Superior temporal gyrus (tissue), 1 donor: ENCODE data around the gene ANXA5.

ENCODE experiments used
- DNase-seq: peaks from one replicate; pipeline ENCODE4 v3.0.0-alpha.2; 2016; ENCODE audit errors: extremely low spot score

Gene ANXA5

DNA sequence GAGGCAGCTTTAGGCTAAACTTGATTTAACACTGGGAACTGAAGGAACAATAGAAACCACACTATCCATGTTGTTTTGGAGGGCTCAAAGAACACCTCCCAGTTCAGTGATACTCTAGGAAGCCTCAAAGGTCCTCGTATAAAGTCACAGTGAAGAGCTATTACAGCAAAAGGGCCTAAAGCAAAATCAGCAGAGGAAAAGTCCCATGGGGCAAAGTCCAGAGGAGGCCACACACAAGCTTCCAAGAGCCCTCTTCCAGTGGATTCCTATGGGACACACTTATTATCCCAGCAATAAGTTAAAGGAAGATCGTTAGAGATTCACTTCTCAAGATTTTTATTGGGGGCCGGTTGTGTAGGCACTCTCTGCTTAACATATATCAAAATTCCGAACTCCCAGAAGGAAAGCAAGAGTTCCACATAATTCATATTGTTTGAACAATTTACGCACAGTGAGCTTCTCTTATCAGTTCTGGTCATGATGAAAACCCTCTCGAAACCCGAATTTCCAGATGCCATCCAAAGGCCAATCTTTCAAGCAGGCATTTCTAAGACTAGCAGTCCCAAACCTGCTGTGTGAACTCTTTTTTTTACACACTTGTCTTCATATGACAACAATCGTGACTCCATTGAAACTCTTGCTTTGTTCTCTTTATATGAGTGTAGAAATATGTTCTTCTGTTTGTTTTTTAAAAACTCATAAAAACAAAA lies 53.7 kb downstream of the ANXA5 start:
- no peak for DNase-seq

DNA sequence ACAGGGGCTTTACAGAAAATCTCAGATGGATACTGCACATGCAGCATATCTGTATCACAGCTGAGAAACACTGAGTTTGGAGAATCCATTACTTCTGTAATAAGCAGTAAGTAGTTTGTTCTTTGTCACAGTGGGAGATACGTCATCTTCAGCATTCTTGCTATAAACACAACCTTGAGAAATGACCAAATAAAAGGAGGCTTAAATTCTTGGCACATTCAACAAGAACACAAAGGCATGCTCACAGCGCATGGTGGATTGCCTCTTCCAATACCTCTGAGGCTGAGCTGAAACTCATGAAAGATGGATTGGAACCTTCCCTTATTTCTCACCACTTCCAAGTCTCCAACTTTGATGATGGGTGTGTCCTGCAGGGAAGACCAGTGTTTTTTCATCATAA lies 54.5 kb downstream of the ANXA5 start:
- DNase-seq = no peak

DNA sequence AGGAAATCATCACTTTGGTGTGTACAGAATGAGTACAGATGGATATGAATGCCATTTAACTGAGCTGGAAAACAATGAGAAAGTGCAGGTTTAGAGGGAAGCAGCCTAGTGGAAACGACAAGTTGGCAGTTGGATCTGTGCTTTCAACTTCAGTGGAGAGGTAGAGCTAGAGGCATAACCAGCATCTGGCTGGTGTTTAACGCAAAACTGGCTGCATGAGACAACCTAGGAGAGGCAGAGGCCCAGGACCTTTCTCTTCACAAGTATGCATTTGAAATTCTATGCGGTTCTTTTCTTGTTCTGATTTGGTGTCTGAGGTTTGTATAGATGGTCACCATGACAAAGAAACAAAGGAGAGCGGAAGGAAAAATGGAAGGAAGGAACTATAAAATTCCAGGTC lies 63.1 kb downstream of the ANXA5 start:
- DNase-seq = no peak

DNA sequence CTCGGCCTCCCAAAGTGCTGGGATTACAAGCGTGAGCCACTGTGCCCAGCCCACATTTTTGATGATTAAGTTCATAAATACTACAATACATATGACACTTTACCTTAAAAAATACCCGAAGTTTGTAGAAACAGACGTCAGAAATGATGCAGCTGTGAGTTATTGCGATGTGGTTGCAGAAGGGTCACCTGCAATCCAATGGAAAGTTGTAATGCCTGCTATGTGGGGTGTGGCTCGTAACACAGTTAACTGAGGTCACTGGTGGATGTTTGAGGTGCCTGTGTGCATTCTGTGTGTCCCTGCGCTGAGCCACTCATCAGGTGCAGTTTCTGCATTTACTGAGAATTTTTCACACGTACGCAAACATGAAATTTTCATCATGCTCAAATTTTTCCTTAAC lies 64.1 kb downstream of the ANXA5 start:
- DNase-seq = no peak
